ENCODE data around the gene CFL2. TPM values are rescaled to one million over a fixed set of nuclear protein-coding genes. Genes with fewer than 3 reads are reported as not detected.

Gene CFL2
- total RNA-seq, 1 experiment from 2014 or later = 13.9 TPM

DNA sequence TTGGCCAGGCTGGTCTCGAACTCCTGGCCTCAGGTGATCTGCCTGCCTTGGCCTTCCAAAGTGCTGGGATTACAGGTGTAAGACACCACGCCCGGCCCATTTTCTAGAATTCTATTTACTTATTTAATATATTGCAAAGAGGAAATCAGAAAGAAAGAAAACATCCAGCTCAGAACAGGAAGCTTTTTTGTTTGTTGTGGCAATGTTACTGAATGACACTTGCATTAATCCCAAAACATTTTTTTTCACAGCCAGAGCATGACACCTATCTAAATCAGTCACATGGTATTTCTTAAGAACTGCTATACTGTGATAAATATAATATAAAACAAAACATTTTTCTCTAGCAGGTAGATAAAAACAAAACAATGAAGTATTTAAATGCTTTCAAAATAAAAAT lies 12.6 kb downstream of the CFL2 start:
- H3K23me2 ChIP-seq (ENCODE audit: insufficient read length, low read depth, low read length, poor library complexity, severe bottlenecking) = no peaks in the 10 kb centered on the region
- H3K36me3 Mint-ChIP-seq (ENCODE audit: insufficient read depth in 1 of 3, low read depth in 3 of 3) = no peaks in the 10 kb centered on the region
- H4K8ac ChIP-seq (replicated peaks; ENCODE audit: insufficient read length, low read depth, low read length) = no peak overlapping the region
- no peak overlapping the region for H3K4me2 ChIP-seq (ENCODE audit: insufficient read depth, insufficient read length, low read length)
- no peaks in the 10 kb centered on the region for H3K4me1 ChIP-seq (ENCODE audit: insufficient read depth, low read length)
- no peak overlapping the region for H2AFZ ChIP-seq (ENCODE audit: low read length)
- H3K9me3 Mint-ChIP-seq = no peaks in the 10 kb centered on the region
- H3K23ac ChIP-seq (ENCODE audit: insufficient read length, low read depth, low read length) = no peak overlapping the region
- H3K27ac ChIP-seq (ENCODE audit: insufficient read length, low read depth, low read length) = no peak overlapping the region
- no peak overlapping the region for H2BK5ac ChIP-seq (ENCODE audit: insufficient read length, low read length)
- no CpG with 5 or more reads among the region's 3 CpGs for WGBS (ENCODE audit: extremely low coverage, insufficient read length, low lambda C conversion rate)
- no peaks in the 10 kb centered on the region for H3K79me1 ChIP-seq (ENCODE audit: insufficient read depth, low read depth, low read length, poor library complexity, severe bottlenecking)
- H3K79me2 ChIP-seq (ENCODE audit: insufficient read depth, low read length) = no peaks in the 10 kb centered on the region
- H3K4me1 Mint-ChIP-seq = no peaks in the 10 kb centered on the region
- H4K5ac ChIP-seq (ENCODE audit: insufficient read length, low read depth, low read length) = no peak overlapping the region
- no peak overlapping the region for H3K27ac Mint-ChIP-seq
- H3K14ac ChIP-seq (ENCODE audit: insufficient read depth, low read length) = no peak overlapping the region
- TF ChIP-seq, protein P1, sequence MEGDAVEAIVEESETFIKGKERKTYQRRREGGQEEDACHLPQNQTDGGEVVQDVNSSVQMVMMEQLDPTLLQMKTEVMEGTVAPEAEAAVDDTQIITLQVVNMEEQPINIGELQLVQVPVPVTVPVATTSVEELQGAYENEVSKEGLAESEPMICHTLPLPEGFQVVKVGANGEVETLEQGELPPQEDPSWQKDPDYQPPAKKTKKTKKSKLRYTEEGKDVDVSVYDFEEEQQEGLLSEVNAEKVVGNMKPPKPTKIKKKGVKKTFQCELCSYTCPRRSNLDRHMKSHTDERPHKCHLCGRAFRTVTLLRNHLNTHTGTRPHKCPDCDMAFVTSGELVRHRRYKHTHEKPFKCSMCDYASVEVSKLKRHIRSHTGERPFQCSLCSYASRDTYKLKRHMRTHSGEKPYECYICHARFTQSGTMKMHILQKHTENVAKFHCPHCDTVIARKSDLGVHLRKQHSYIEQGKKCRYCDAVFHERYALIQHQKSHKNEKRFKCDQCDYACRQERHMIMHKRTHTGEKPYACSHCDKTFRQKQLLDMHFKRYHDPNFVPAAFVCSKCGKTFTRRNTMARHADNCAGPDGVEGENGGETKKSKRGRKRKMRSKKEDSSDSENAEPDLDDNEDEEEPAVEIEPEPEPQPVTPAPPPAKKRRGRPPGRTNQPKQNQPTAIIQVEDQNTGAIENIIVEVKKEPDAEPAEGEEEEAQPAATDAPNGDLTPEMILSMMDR (conservative IDR thresholded peaks at IDR 0.05) = no peak
- no peak overlapping the region for H2BK120ac ChIP-seq (ENCODE audit: low read depth, low read length, poor library complexity, severe bottlenecking)
- H3K4me3 Mint-ChIP-seq = no peak overlapping the region
- no peaks in the 10 kb centered on the region for H4K20me1 ChIP-seq (ENCODE audit: control insufficient read depth, insufficient read depth, insufficient read length)
- H3K4ac ChIP-seq (ENCODE audit: low read depth, low read length) = no peak overlapping the region
- no peak overlapping the region for H3T11ph ChIP-seq (ENCODE audit: low read length)
- H3K27me3 Mint-ChIP-seq (ENCODE audit: low read depth) = no peaks in the 10 kb centered on the region
- no peak overlapping the region for H2BK12ac ChIP-seq (ENCODE audit: insufficient read length, low read depth, low read length)
- DNase-seq = no peak
- H3K27me3 ChIP-seq (ENCODE audit: insufficient read depth, low read length) = no peaks in the 10 kb centered on the region
- no peak overlapping the region for H3K9ac ChIP-seq (ENCODE audit: extremely low read depth, insufficient read length, low read length)
- no peak overlapping the region for H4K91ac ChIP-seq (ENCODE audit: insufficient read length, low read depth, low read length)
- H2BK20ac ChIP-seq (ENCODE audit: low read depth, low read length, poor library complexity, severe bottlenecking) = no peak overlapping the region
- no peak overlapping the region for H2AK5ac ChIP-seq (ENCODE audit: insufficient read length, low read length)
- H3K18ac ChIP-seq (ENCODE audit: insufficient read length, low read depth, low read length) = no peak overlapping the region
- H2BK15ac ChIP-seq (ENCODE audit: low read depth, low read length) = no peak overlapping the region
- no peaks in the 10 kb centered on the region for H3K9me3 ChIP-seq (ENCODE audit: control insufficient read depth, low read depth, low read length)
- H3K56ac ChIP-seq (ENCODE audit: insufficient read length, low read depth, low read length) = no peak overlapping the region

Measured in H9 (cell line).